DMS 273 (cell line): ENCODE measurements around the gene LYRM1.
"Not testable (repeated sequence)": the region's sequence is repeated elsewhere in the genome, so short reads cannot be mapped to it uniquely, and the experiment has no call there.

Experiments
- DNase-seq: peaks from one replicate; lab custom pipeline; 2025; ENCODE audit not compliant: unreplicated experiment; lab: John Stamatoyannopoulos, UW

LYRM1 gene

DNA sequence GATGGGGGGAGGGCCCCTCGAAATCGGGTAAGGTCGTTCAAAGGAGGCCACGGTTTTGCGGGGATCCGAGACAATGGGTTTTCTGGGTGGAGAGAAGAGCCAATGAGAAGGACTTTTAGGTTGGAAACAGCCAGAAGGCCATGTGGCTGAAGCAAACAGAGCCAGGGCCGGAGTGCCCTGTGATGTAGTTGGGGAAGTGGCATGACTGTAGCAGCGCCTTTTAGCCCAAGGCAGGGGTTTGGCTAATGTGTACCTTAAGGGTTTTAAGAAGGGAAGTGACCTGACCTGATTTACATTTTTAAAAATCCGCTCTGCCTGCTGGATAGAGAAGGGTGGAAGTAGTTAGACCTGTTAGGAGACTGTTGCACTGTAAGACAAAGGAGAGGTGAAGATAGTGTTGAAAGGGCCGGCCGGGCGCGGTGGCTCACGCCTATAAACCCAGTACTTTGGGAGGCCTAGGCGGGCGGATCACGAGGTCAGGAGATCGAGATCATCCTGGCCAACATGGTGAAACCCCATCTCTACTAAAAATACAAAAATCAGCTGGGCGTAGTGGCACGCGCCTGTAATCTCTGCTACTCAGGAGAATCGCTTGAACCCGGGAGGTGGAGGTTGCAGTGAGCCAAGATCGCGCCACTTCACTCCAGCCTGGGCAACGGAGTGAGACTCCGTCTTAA, 1.0 kb downstream of the LYRM1 start:
- peak; percentile 52 for DNase-seq

GRCh38 chr16:20902426-20902825, 1.9 kb downstream of the LYRM1 start:
- DNase-seq = no peak

GRCh38 chr16:20903116-20903898, 2.7 kb downstream of the LYRM1 start:
- no peak for DNase-seq

GRCh38 chr16:20903899-20904506, 3.4 kb downstream of the LYRM1 start:
- no peak for DNase-seq

DNA sequence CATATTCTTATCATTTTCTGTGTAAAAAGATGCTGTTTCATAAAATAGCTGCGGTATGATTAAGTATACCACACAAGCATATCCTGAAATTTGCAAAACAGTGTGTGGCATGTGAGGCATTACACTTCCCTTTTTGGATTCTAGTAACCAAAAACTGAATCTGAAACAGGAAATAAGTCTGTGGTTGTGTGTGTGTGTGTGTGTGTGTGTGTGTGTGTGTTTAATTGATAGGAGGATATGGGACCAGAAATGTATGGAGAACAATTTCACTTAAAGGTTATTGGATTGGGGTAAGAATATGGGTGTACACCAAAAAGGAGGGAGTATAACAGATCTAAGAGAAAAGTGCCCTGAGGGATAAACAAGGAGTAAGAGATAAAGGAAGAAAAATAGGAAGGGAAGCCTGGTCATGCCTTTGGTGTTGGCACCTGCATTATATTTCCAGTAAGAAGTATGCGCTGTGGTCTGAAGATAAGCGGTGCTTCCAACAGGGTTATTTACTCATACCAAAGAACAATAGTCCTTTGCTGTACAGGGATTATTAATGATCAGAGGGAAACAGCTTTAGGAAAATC, 4.0 kb downstream of the LYRM1 start:
- no peak for DNase-seq

GRCh38 chr16:20905576-20905975, 5.0 kb downstream of the LYRM1 start:
- DNase-seq = no peak

DNA sequence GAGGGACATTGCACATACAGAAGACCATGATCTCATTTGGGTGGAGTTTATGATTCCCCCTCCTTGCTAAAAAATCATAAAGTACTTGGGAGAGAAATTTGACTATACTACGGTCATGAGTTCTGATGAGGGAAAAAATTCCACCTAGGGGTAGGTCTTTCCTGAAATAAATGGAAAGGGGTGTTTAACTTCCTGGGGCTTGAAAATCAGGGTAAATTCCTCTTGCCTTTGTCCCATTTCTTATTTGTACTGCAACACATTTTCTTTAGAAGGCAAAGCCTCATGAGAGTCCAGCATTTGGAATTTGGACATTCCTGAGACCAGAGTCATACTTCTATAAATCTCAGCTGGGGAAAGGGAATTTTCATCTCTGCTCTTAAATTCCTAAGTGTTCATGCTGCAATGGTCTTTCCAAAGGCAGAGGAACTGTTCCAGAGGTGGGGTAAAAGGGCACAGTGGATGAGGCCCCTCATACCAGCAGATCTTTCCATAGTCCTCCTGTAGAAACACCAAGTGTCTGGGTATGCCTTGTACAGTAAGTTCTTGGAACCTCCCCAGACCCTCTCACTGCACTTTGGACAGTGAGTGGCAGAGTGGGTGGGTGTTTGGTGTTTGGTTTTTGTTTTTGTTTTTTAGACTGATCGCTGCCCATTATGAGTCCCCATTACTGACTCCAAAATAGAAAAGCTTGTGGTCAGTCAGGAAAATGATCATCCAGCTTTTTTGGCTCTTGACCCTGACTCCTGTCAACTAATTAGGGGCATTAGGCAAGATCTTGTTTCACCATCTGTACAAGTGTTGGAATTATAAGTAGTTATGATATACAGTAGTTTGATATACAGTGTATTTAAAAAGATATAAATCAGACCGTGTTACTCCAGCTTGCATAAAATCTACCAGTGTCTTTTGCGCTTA, 6.0 kb downstream of the LYRM1 start:
- peak; percentile 19 for DNase-seq

GRCh38 chr16:20910781-20911321, 10.3 kb downstream of the LYRM1 start:
- no peak for DNase-seq

- DNase-seq = no peak
Measured at GRCh38 chr16:20911361-20911760, 10.8 kb downstream of the LYRM1 start.

DNA sequence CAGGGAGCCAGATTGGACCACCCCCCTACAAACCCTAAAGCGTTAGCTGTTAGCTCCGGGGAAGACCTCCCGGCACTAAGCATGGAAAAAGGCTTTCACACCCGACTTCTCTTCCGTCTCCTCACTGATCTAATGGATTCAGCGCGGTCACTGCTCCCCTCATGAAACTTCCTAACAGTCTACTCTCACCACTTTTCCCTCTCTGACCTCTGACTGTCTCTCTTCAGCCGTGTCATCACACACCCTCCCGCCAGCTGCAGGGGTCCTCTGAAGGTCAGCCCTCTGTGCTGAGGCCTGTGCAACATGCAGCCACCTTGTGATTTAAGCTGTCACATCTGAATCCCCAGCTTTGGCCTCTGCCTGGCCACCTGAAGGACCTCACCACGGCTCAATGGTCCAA, 15.7 kb downstream of the LYRM1 start:
- no peak for DNase-seq

DNA sequence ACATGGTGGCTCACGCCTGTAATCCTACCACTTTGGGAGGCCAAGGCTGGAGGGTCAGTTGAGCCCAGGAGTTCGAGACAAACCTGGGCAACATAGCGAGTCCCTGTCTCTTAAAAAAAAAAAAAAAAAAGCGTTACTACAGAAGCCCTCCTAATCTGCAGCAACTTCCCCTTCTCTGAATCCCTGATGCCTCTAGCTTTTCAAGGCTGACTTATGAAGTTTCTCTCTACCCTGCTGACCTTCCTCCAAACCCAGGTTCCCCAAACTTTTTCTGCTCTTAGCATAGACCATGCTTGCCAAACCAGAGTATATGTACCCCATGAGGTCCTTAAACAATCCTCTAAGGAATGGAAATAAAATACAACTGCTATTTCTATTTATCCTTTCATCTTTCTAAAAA, 16.4 kb downstream of the LYRM1 start:
- DNase-seq = no peak

- DNase-seq = peak; percentile 28
Measured at GRCh38 chr16:20918486-20919239, 18.1 kb downstream of the LYRM1 start.

- DNase-seq = no peak
Measured at GRCh38 chr16:20920091-20920490, 19.5 kb downstream of the LYRM1 start.

- DNase-seq = no peak
Measured at GRCh38 chr16:20920799-20921198, 20.2 kb downstream of the LYRM1 start.

DNA sequence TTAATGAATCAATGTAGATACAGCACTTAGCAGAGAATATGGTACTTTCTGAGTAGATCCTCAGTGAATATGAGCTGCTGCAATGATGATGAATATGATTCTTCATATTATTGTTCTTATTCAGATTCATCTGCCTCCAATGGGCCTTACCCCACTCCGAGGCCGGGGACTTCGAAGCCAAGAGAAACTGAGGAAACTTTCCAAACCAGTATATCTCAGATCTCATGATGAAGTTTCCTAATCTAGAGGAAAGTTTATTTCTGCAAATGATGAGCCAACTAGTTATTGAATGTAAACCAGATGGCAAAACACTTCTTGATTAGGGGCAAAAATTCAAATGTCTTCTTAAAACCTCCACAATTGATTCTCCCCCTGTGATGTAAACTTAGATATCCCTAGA, 23.3 kb downstream of the LYRM1 start:
- no peak for DNase-seq

DNA sequence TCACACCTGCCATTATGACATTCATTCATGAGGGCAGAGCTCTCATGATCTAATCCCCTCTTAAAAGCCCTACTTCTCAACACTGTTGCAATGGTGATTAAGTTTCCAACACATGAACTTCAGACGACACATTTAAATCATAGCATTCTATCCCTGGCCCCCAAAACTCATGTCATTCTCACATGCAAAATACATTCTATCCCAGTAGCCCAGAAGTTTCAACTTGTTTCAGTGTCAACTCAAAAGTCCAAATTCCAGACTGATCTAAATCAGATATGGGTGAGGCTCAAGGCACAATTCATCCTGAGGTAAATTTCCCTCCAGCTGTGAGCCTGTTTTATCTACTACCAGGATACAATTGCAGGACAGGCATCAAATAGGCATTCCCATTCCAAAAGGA, 25.2 kb downstream of the LYRM1 start:
- no peak for DNase-seq

DNA sequence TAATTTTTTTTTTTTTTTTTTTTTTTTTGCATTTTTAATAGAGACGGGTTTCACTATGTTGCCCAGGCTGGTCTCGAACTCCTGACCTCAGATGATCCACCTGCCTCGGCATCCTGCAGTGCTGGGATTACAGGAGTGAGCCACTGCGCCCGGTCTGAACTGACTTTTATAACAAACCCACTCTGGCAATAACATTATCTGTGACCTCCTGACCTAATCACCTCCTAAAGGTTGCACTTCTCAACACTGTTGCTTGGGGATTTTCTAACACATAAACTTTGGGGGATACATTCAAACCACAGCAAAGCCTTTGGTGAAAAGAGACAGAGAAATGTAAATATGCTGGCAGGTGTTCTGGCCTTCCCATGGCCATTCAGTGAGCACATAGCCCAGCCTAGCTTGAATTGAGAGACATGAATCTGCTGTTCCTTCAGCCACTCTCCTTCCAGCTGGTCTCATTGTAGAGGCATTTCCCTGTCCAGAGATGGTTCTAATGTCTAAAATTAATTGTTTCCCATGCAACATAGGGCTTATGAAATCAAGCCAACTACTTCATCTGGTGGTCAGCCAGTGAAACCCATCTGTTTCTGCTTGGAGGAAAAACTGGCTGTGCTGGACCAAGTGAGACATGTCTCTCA, 28.3 kb downstream of the LYRM1 start:
- no peak for DNase-seq

- not testable (repeated sequence) for DNase-seq
Measured at GRCh38 chr16:20929676-20930364, 29.2 kb downstream of the LYRM1 start.

DNA sequence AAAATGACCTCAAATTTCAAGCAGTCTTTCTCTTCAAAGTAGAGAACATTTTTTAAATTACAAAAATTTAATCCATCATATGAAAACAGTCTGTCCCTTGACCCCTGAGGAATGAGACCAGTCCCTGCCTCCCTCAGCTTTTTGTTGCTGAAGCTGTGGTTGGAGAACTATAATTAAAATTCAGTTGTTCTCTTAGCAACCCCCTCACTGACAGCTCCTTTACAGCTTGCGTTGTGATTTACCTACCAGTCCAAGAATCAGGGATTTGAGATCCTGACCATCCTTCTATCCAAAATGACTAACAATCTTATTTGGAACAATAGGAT, 29.8 kb downstream of the LYRM1 start:
- no peak for DNase-seq
